Measurements from ENCODE around the gene AKAP1.

GRCh38 chr17:57145347-57145746, 60.3 kb downstream of the AKAP1 start:
- TF ChIP-seq CTCF (IDR thresholded peaks at IDR 0.05) (no peak), POLR2A (IDR thresholded peaks at IDR 0.05) (no peak)

Data from right lobe of liver (tissue), 4 donors.